ENCODE data around the gene ADCY9.

The ADCY9 gene

GRCh38 chr16:3998793-3999478 lies 117.3 kb downstream of the ADCY9 start (continued):
- TF ChIP-seq, protein P1, sequence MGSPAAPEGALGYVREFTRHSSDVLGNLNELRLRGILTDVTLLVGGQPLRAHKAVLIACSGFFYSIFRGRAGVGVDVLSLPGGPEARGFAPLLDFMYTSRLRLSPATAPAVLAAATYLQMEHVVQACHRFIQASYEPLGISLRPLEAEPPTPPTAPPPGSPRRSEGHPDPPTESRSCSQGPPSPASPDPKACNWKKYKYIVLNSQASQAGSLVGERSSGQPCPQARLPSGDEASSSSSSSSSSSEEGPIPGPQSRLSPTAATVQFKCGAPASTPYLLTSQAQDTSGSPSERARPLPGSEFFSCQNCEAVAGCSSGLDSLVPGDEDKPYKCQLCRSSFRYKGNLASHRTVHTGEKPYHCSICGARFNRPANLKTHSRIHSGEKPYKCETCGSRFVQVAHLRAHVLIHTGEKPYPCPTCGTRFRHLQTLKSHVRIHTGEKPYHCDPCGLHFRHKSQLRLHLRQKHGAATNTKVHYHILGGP (tag by site-specific recombination; IDR thresholded peaks at IDR 0.05): no peak
- TF ChIP-seq ZNF600 (tag by site-specific recombination; IDR thresholded peaks at IDR 0.05) (0 out of 2 replicates have a peak, but pooled peaks have one; percentile 48), PATZ1 (tag by site-specific recombination; IDR thresholded peaks at IDR 0.05) (peak; percentile 68), ZFP69B (tag by site-specific recombination; IDR thresholded peaks at IDR 0.05) (peak; percentile 49; the same call in 1 of the 2 replicates), PRDM10 (tag by site-specific recombination; IDR thresholded peaks at IDR 0.05) (peak; percentile 97), IKZF3 (tag by site-specific recombination; IDR thresholded peaks at IDR 0.05) (peak; percentile 38; the same call in 1 of the 2 replicates), ZNF654 (tag by site-specific recombination; IDR thresholded peaks at IDR 0.05; ENCODE audit: low read depth) (no peak)

GRCh38 chr16:3997231-3997841 lies 118.9 kb downstream of the ADCY9 start:
- TF ChIP-seq ZNF571 (tag by site-specific recombination; IDR thresholded peaks at IDR 0.05): no peak
- TF ChIP-seq ZIC2 (tag by site-specific recombination; IDR thresholded peaks at IDR 0.05): peak; percentile 60
- no peak for TF ChIP-seq ZEB2 (tag by site-specific recombination; IDR thresholded peaks at IDR 0.05)
- TF ChIP-seq ZFHX2 (tag by site-specific recombination; conservative IDR thresholded peaks at IDR 0.05): peak; percentile 89
- peak; percentile 83 for TF ChIP-seq EGR2 (tag by site-specific recombination; IDR thresholded peaks at IDR 0.05; ENCODE audit: low read depth)
- Histone ChIP-seq H3K27ac (ENCODE audit: extremely low read depth, low read depth, low read length) (no peak overlapping the region), H3K4me3 (ENCODE audit: low read depth, low read length) (no peak overlapping the region), H3K4me1 (ENCODE audit: control insufficient read depth, insufficient read depth, low read length) (peaks cover 5% of the 10 kb centered on the region), H3K9me3 (ENCODE audit: control insufficient read depth, insufficient read depth, low read depth, low read length) (no peaks in the 10 kb centered on the region), H3K36me3 (ENCODE audit: control insufficient read depth in 2 of 2, insufficient read depth in 1 of 2, low read length in 2 of 2) (peaks cover 0 to 5% of the 10 kb centered on the region in 2 experiments; a peak in 1 of 3 replicates)
- POLR2A ChIA-PET: no interaction called here
- CTCF ChIA-PET: interaction anchor here (0.6 to 1.0 kb wide), 2 partner anchors 257 to 286 kb away, joined by 3 read pairs; no protein-coding TSS in a partner anchor

GRCh38 chr16:3995001-3995400 lies 121.2 kb downstream of the ADCY9 start:
- H3K36me3 ChIP-seq (ENCODE audit: control insufficient read depth in 2 of 2, insufficient read depth in 1 of 2, low read length in 2 of 2): peaks cover 0 to 5% of the 10 kb centered on the region in 2 experiments; a peak in 1 of 3 replicates
- no peak overlapping the region for H3K27ac ChIP-seq (ENCODE audit: extremely low read depth, low read depth, low read length)
- TF ChIP-seq ZNF701 (tag by site-specific recombination; IDR thresholded peaks at IDR 0.05) (no peak), KLF1 (tag by site-specific recombination; IDR thresholded peaks at IDR 0.05) (peak; percentile 52)
- ChIA-PET POLR2A (interaction anchor here (0.7 kb wide), 1 partner anchor 90 kb away, joined by 4 read pairs; no protein-coding TSS in a partner anchor), CTCF (interaction anchor here (2.3 kb wide), 1 partner anchor 13 kb away, joined by 11 read pairs; no protein-coding TSS in a partner anchor)
- H3K4me3 ChIP-seq (ENCODE audit: low read depth, low read length): no peak overlapping the region
- H3K9me3 ChIP-seq (ENCODE audit: control insufficient read depth, insufficient read depth, low read depth, low read length): no peaks in the 10 kb centered on the region
- H3K4me1 ChIP-seq (ENCODE audit: control insufficient read depth, insufficient read depth, low read length): peaks cover 5% of the 10 kb centered on the region
